B cell (primary cell): ENCODE results near the gene CUBN.

Experiments used
- EZH2 ChIP-seq: IDR thresholded peaks from 2 replicates; pipeline ENCODE4 v1.6.1; 2012; ENCODE audit warnings: borderline replicate concordance, low read depth, mild to moderate bottlenecking, moderate library complexity, low read length; ENCODE audit not compliant: insufficient read depth, poor library complexity, severe bottlenecking
- TF ChIP-seq, protein P1 (sequence below): fragments of 200-600 bp; IDR thresholded peaks from one replicate; pipeline ENCODE4 v1.8.0; 2022; ENCODE audit warnings: antibody characterized with exemption, mild to moderate bottlenecking

DNA sequence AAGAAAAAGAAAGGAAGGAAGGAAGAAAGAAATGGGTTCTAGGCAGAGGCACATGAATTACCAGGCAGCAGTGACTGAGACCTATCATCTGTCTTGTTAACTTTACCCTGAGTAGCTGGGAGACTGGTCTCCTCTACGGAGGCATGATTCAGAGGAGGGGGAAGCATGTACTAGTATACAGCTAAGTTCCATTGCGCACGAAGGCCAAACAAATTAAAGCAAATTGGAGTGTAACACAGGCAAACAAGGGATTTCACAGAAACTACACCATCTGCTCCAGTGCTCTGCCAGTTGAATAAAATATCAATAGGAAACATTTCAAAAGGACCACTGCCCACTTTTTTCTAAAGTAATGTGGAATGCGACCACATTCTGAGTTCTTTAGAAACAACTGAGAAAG, 246.5 kb downstream of the CUBN start:
- TF ChIP-seq, protein P1, sequence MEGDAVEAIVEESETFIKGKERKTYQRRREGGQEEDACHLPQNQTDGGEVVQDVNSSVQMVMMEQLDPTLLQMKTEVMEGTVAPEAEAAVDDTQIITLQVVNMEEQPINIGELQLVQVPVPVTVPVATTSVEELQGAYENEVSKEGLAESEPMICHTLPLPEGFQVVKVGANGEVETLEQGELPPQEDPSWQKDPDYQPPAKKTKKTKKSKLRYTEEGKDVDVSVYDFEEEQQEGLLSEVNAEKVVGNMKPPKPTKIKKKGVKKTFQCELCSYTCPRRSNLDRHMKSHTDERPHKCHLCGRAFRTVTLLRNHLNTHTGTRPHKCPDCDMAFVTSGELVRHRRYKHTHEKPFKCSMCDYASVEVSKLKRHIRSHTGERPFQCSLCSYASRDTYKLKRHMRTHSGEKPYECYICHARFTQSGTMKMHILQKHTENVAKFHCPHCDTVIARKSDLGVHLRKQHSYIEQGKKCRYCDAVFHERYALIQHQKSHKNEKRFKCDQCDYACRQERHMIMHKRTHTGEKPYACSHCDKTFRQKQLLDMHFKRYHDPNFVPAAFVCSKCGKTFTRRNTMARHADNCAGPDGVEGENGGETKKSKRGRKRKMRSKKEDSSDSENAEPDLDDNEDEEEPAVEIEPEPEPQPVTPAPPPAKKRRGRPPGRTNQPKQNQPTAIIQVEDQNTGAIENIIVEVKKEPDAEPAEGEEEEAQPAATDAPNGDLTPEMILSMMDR, result no peak
- TF ChIP-seq EZH2, result no peak
